Right lobe of liver (tissue), 6 donors: ENCODE data around the gene RNF150. TPM values are rescaled to one million over a fixed set of nuclear protein-coding genes. Genes with fewer than 3 reads are reported as not detected.

Experiments used
- ATAC-seq, 4 donors: fragments of 200-7000 bp; cut with Tn5 transposase; one replicate each; pipeline ENCODE4 v1.9.1; 2020; ENCODE audit warnings: mild to moderate bottlenecking in 4 of 4, moderate library complexity in 4 of 4
- DNase-seq, 3 donors: peaks; one replicate each; pipeline ENCODE4 v3.0.0-alpha.2; 2020
- H3K27ac ChIP-seq, 3 donors: fragments of 200-600 bp; one replicate each; pipeline ENCODE4 v1.8.0; 2022
- H3K27me3 ChIP-seq, 2 donors: fragments of 200-600 bp; one replicate each; pipeline ENCODE4 v1.8.0; 2022
- H3K36me3 ChIP-seq, 4 donors: fragments of 200-600 bp; sonication (generic) in 1 of 4; one replicate each; pipeline versions ENCODE4 v1.5.1 to v1.8.0; 2017 to 2022; ENCODE audit warnings: control low read depth in 1 of 4
- H3K4me1 ChIP-seq, 4 donors: fragments of 200-600 bp; sonication (generic) in 1 of 4; one replicate each; pipeline versions ENCODE4 v1.5.1 to v1.8.0; 2017 to 2022; ENCODE audit warnings: control low read depth in 1 of 4
- H3K4me3 ChIP-seq, 3 donors: fragments of 200-600 bp; one replicate each; pipeline ENCODE4 v1.8.0; 2022
- H3K9me3 ChIP-seq, 4 donors: fragments of 200-600 bp; sonication (generic) in 1 of 4; one replicate each; pipeline versions ENCODE4 v1.5.1 to v1.8.0; 2017 to 2022; ENCODE audit warnings: control low read depth in 1 of 4
- POLR2A ChIP-seq: fragments of 450-650 bp; IDR thresholded peaks from one replicate; pipeline ENCODE4 v1.6.1; 2017; ENCODE audit warnings: antibody characterized with exemption, mild to moderate bottlenecking
- WGBS: methylation state at CpG from one replicate; pipeline ENCODE4 v1.1.6; 2018; ENCODE audit warnings: low coverage, low lambda C conversion rate; ENCODE audit not compliant: insufficient coverage; ENCODE audit errors: missing lambda C conversion rate; 5-methylcytosine and 5-hydroxymethylcytosine counted together
- intact Hi-C, 2 donors: fragments of 100-400 bp; cut with DNase I; formaldehyde crosslinking; loops; one replicate each; pipeline versions ENCODE4 v1.11.2 to v1.14.1; 2022
- total RNA-seq, 6 experiments: library from RNA; depleted of rRNA in 2 of 6; stranded (reverse); fragments of >200 nt in 2 of 6; fragmentation: NEBNext Ultra II Directional in 3 of 6; extraction: Animal tissue kit (Norgen Biotek cat#: 25700) in 3 of 6; gene quantifications; one replicate each; pipeline versions ENCODE4 v1.1.0 to v1.2.4, GENCODE V29; 2016 to 2023
- TF ChIP-seq, protein P1 (sequence below), 4 donors: fragments of 200-600 bp in 3 of 4; fragments of 450-650 bp in 1 of 4; IDR thresholded peaks; one replicate each; pipeline versions ENCODE4 v1.5.1 to v1.8.0; 2016 to 2022; ENCODE audit warnings: antibody characterized with exemption in 4 of 4, mild to moderate bottlenecking in 2 of 4
- donor health status: DM: no; HTN: yes; CAD: no.
- donor health status: DM: no; HTN: no; CAD: no.
- donor health status: DM: no; HTN: no; CAD: no.
- donor health status: DM: no; HTN: yes; CAD: no.
- donor health status: DM: no; HTN: yes; CAD: no.

The RNF150 gene
- total RNA-seq, 6 experiments from 2014 or later = 1.2 to 1.8 (median 1.5) TPM

DNA sequence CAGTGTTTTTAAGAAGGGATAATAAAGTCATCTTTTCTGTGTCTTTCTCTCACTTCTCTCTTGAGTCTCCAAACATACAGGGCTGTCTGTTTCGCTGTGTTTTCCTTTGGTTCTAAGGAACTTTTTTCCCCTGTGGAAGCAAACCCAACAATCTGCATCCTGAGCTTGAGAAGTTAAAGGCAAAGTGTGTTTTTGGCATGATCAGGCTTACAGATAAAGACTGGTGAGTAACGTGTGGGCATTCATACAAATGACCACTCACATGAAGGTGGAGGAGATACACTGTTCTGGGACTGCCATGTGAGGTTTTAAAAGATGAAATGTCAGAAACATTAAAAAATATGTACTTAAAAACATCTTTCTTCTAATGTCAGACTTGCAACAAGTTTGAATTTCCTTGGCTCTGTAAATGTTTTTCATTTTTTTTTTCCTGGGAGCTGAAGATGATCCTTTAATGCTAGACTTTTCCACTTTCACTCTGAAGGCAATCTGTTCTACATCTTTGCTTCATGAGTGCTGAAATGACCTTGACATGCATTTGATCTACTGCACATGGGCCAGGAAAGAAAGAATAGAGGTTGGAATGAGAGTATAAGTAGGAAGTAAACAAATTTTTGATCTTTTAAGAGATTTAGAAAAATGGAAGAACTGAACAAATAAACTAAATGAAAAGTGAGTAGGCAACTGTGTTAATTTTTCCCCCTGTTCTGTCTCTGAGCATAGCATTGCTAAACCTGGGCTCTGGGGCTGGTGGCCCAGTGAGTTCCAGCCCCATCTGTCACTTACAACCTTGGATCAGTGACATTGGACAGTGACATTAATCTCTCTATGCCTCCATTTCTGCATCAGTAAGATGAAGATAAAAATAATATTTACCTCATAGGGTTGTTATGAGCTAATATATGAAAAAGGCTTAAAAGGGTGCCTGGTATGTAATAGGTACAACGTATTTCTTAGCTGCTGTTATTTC lies 226.0 kb downstream of the RNF150 start:
- intact Hi-C loops = no loop called here
- WGBS = 43% methylated on average over 3 of the region's 3 CpGs
- no peak for ATAC-seq
- no peak for DNase-seq
- no peaks in the 10 kb centered on the region for H3K36me3 ChIP-seq
- no peaks in the 10 kb centered on the region for H3K4me1 ChIP-seq
- H3K27me3 ChIP-seq = no peaks in the 10 kb centered on the region
- no peaks in the 10 kb centered on the region for H3K9me3 ChIP-seq
- H3K4me3 ChIP-seq = no peak overlapping the region
- H3K27ac ChIP-seq = no peak overlapping the region
- TF ChIP-seq POLR2A = no peak
- TF ChIP-seq, protein P1, sequence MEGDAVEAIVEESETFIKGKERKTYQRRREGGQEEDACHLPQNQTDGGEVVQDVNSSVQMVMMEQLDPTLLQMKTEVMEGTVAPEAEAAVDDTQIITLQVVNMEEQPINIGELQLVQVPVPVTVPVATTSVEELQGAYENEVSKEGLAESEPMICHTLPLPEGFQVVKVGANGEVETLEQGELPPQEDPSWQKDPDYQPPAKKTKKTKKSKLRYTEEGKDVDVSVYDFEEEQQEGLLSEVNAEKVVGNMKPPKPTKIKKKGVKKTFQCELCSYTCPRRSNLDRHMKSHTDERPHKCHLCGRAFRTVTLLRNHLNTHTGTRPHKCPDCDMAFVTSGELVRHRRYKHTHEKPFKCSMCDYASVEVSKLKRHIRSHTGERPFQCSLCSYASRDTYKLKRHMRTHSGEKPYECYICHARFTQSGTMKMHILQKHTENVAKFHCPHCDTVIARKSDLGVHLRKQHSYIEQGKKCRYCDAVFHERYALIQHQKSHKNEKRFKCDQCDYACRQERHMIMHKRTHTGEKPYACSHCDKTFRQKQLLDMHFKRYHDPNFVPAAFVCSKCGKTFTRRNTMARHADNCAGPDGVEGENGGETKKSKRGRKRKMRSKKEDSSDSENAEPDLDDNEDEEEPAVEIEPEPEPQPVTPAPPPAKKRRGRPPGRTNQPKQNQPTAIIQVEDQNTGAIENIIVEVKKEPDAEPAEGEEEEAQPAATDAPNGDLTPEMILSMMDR (IDR thresholded peaks at IDR 0.05) = no peak

DNA sequence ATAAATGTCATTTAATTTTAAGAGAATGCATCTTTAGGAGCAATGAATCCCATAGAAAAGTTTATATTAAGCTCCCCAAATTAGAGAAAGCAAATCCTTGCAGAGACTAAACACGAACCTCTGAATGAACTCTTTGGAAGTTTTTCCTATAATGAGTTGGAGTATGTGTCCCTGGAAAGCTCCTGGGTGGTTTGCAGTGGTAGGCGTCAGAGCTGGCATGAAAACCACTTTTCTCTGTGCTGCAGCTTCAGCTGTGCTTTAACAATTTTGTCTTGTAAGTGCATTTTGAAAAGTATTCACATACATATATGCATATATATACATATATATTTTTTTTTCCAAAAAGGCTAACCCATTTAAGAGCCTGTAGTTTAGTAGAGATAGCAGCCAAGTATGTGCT lies 228.4 kb downstream of the RNF150 start:
- no peak overlapping the region for H3K4me3 ChIP-seq
- DNase-seq (no peak), ATAC-seq (no peak)
- no peaks in the 10 kb centered on the region for H3K9me3 ChIP-seq
- WGBS = 55% methylated on average over 2 of the region's 2 CpGs
- intact Hi-C loops = no loop called here
- no peaks in the 10 kb centered on the region for H3K4me1 ChIP-seq
- no peaks in the 10 kb centered on the region for H3K36me3 ChIP-seq
- TF ChIP-seq, protein P1 (IDR thresholded peaks at IDR 0.05) = no peak
- TF ChIP-seq POLR2A = no peak
- H3K27ac ChIP-seq = no peak overlapping the region
- H3K27me3 ChIP-seq = no peaks in the 10 kb centered on the region

DNA sequence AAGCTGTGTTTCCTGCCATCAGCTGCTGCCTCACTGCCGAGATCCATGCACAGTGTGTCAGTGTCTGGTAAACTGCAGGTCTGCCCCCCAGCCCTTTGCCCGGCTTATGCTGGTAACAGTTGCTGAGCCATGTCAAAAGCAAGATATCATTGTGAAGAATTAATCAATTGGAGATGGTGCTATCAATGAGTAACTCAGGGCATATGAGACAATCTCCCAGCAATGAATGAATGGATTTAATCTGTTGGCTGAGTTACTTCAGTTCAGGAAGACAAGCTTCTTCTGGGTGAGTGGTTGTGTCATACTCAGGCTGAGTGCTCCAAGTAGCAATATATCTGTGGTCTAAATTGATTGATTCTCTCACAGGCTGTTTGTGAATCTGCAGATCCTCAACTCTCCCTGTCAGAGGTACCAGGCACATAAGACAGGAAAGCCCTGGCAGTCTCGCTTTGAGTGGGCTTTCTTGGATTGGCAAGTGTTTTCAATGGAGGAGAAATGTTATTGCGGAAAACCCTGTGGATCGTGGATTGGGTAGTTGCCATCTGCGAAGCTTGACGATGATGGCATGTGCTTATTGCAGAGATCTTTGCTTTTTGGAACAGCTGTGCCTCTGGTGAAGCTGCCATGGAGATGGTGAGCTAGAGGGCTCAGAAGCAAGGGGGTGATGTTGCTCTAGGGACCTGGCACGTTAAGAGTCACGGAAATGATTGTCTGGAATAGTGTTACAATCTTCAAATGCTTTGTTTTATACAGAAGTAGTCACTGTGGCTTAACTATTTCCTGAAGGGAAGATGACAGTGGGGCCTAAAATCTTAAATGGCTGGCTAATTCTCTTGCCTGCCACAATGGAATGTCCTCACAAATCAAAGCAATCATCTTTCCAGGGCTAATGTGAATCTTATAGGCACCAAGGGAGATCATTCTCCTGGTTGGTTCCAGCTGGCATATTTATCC lies 229.5 kb downstream of the RNF150 start:
- H3K27me3 ChIP-seq = no peaks in the 10 kb centered on the region
- H3K4me3 ChIP-seq = no peak overlapping the region
- intact Hi-C loops = no loop called here
- DNase-seq = no peak
- 50% methylated on average over 9 of the region's 9 CpGs for WGBS
- no peaks in the 10 kb centered on the region for H3K4me1 ChIP-seq
- TF ChIP-seq POLR2A = no peak
- TF ChIP-seq, protein P1 (IDR thresholded peaks at IDR 0.05) = no peak
- no peak overlapping the region for H3K27ac ChIP-seq
- no peak for ATAC-seq
- no peaks in the 10 kb centered on the region for H3K9me3 ChIP-seq
- no peaks in the 10 kb centered on the region for H3K36me3 ChIP-seq

DNA sequence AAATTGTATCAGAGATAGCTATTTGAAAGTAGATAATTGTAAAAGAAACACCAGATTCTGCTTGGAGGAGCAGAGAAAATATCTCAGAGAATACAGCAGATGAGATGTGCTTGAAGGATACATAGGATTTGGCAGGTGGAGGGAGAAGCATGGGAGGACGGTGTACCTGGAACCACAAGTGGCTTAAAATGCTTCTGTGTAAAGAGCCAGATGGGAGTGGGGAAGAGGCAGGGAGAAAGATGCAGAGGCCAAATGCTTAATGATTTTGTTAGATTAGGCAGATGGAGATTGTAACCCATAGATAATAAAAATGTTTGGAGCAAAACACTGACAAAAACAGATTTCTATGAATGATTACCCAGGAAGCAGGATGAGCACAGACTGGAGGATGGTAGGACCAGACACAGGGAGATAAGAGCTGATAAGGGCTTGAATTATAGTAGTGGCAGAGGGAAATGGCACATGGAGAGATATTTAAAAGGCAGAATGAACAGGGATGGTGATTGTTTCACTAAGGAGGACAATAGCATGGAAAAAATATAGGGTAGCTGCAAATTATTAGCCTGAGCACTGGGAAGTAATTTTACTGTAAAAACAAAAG lies 231.4 kb downstream of the RNF150 start:
- TF ChIP-seq, protein P1 (IDR thresholded peaks at IDR 0.05) = no peak
- no peak for TF ChIP-seq POLR2A
- Histone ChIP-seq H3K36me3 (no peaks in the 10 kb centered on the region), H3K27me3 (no peaks in the 10 kb centered on the region), H3K27ac (no peak overlapping the region), H3K9me3 (no peaks in the 10 kb centered on the region), H3K4me1 (no peaks in the 10 kb centered on the region), H3K4me3 (no peak overlapping the region)
- intact Hi-C loops = no loop called here
- 54% methylated on average over 1 of the region's 1 CpG for WGBS
- ATAC-seq (no peak), DNase-seq (no peak)
